Cerebellar nuclear complex (tissue), 1 donor: ENCODE measurements around the gene LPP.

ENCODE experiments used
- DNase-seq, 2 experiments: peaks; one replicate each; lab custom pipeline; 2025; lab: John Stamatoyannopoulos, UW

Gene LPP

GRCh38 chr3:188518416-188518815, 364.5 kb downstream of the LPP start:
- no peak for DNase-seq

- no peak for DNase-seq
Measured at GRCh38 chr3:188518835-188519452, 365.0 kb downstream of the LPP start.

DNA sequence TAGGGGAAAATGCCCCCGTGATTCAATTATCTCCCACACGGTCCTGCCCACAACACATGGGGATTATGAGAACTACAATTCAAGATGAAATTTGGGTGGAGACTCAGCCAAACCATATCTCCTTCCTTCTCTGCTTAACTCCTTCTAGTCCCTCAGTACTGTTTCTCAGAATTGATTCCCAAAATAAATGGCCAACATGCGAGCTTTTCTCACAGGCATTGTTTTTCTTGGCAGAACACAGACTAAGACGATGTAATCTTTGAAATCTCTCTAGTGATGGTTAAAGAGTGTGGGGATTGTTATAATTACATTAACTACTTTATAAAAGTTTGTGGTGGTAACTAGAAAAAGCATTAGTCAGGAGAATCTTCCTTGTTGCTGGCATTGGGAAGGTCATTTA, 366.5 kb downstream of the LPP start:
- no peak for DNase-seq

DNA sequence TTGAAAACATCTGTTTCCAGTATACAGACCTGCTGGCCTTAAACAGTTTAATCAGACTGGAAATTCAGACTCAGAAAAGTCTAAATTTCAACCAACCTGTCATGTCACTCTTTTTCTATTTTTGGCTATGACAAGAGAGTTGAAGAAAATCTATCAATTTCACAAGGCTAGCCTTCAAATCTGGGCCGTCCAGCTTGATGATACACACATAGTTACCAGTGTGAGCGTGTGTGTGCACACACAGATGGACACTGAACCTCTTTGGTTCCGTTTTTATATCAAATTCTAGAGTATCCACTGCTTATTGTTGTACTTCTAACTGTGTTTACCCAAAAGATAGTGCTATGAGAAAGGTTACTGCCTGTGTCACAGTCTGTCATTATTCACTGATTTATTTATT, 368.2 kb downstream of the LPP start:
- DNase-seq = no peak

- no peak for DNase-seq
Measured at GRCh38 chr3:188523291-188523690, 369.3 kb downstream of the LPP start.

GRCh38 chr3:188524052-188524451, 370.1 kb downstream of the LPP start:
- no peak for DNase-seq

GRCh38 chr3:188526057-188526456, 372.1 kb downstream of the LPP start:
- DNase-seq = no peak

DNA sequence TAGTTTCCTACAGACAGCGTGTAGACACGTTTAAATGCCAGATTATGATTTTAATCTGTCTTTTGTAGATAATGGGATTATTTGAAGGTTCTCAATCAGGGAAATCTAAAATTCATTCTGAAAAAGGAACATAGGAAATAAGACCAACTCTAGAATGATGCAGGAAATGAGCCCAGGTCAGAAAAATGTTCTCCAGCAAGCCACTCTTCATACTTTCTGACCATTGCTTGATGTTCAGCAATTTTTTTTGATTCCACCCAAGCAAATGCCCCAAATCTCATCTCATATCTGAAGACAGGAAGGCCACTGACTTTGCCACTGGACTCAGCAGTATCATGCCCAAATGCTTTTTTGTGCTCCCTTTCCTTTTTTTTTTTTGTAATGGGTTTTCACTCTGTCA, 373.4 kb downstream of the LPP start:
- no peak for DNase-seq

DNA sequence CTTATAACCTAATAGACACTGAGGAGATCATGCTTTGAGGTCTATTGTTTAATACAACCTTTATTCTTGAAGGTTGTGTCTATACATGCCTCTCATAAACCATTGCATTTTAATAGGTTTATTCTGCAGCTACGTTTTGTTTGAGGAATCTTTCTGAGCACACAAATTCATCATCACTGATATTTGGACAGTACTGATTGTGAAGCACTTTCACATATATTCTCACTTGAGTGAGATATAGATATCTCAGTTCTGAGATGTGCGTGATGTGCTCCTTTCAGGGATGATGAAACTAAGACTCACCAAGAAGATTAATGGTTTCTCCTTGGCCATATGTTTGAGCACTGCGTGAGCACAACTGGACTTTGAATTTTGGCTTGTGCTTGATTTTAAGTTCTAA, 374.4 kb downstream of the LPP start:
- DNase-seq = no peak

GRCh38 chr3:188529228-188529627, 375.3 kb downstream of the LPP start:
- no peak for DNase-seq

GRCh38 chr3:188530226-188530625, 376.3 kb downstream of the LPP start:
- DNase-seq = no peak

DNA sequence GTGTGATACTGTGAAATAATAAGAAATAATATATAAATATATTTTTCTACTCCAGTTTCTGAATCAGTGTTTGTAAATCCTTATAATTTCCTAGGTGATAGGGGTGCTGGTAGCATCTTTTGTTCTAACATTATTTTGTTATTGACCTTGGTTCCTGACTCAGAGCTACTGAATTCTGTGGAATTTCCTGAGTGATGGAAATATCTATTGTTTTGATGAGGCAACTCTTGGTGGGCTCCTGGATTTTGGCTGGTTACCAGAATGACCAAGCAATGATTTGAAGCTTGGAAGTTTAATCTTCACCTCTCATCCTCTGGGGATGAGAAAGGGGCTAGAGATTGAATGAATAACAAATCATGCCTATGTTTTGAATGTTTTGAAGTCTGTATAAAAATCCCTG, 377.3 kb downstream of the LPP start:
- DNase-seq = no peak

GRCh38 chr3:188533172-188533571, 379.2 kb downstream of the LPP start:
- DNase-seq = no peak

DNA sequence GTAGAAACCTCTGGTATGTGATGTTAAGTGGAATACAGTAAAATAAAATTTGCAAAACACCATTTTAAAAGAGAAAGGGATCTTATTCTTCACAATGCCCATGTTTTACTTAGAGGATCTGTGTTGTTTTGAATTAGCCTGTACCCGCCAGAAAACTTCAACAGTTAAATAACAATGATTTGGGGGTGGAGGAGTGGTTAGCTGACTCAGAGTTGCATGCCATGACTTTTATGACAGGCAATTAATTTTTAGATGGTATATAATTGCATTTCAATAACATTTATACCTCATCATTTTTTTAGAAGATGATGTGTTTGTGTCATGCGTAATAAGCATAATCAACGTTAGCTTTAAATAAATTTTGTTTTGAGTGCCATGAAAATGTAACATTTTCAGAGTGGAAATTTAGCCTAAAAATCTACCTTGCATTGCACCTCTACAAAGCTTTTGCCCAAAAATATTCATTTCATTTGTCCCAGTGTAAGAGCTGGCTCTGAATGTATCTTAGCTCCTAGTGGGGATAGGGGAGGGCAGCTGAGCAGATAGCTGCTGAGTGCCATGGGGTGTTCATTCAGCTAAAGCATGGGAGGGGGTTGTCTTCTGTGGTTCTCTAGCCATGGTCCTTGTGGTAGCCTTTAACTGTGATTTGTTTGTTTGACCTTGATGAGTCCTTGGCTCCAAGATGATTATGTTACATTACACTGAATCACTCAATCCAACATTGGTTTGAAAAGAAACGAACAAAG, 379.8 kb downstream of the LPP start:
- no peak for DNase-seq

DNA sequence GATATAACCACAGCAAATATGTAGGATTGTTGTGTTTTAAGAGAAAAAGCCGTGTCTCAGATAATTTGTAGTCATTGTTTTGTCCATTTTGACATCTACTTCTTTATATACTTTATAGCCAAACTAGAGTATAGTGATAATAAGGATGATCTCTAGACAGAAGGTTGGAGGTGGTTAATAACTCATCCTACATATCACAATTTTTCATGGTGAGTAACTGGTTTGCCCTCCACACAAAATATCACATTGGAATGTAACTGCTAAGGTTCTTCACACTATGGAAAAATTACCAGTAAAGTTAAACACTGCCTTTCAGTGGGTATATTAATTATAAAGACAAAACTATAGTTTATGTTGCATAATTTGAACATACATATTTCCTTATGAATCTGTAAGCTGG, 380.7 kb downstream of the LPP start:
- DNase-seq = no peak

DNA sequence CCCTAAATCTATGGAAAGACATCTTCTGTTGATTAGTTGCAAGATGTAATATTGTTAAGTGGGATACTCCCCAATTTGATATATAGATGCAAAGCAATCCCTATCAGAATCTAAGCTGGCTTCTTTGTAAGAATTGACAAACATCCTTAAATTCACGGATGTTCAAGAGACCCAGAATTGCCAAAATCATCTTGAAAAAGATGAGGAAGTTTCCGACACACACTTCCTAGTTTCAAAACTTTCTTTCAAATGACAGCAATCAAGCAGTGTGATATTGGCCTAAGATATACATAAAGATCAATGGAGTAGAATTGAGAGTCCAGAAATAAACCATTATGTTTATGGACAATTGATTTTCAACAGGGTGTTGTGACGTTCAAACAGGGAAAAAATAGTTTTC, 383.6 kb downstream of the LPP start:
- DNase-seq = no peak

DNA sequence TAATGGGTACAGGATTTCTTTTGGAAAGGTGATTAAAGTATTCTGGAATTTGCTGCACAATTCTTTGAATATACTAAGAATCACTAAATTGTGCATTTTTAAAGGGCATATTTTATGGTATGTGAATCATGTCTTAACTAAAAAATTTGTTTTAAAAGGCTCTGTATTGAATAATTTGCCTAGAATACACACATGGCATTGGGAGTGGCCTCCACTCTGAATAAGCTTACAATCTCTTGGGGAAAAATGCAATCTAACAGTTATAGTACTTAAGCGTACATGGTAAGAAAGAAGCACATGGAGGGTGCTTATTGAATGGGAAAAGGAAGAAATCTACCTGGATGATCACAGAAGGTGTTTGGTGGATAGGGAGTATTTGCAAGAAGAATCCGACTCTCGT, 385.1 kb downstream of the LPP start:
- no peak for DNase-seq

- DNase-seq = no peak
Measured at GRCh38 chr3:188539631-188540194, 385.8 kb downstream of the LPP start.

DNA sequence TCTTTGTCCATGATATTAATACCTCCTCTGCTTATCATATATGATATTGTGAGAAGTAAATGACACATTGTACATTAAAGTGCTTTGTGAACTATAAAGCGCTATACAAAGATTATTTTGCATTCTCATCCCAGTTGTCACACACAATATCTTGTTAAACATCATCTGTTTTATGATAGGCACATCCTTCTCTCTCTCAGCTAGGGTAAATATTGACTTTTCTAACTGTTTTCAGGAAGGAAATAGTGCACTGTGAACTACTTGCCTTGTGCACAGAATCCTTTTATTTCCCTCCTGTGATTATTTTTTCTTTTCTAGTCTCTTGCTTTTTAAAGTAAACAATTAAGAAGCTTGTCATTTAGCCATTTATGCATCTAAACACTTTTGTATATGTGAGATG, 388.2 kb downstream of the LPP start:
- DNase-seq = no peak

GRCh38 chr3:188544012-188544411, 390.1 kb downstream of the LPP start:
- DNase-seq = no peak

- no peak for DNase-seq
Measured at GRCh38 chr3:188546835-188547670, 393.1 kb downstream of the LPP start.

DNA sequence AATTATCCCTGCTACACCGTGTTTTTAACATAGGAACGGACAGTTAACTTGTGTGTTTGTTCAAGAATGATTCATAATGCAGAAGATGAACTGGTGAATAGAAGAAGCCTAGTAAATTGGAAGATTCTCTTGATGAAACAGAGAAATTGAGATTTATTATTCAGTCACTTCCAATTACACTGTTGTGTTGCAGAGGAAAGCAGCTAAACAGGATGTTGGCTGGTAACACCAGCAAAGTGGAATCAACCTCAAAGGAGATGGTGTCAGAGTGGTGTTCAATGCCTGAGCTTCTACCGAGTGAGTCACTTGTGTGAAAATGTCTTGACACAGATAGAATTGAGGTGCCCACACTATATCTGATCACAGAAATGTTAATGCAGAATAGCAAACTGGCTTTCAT, 399.6 kb downstream of the LPP start:
- DNase-seq = no peak

DNA sequence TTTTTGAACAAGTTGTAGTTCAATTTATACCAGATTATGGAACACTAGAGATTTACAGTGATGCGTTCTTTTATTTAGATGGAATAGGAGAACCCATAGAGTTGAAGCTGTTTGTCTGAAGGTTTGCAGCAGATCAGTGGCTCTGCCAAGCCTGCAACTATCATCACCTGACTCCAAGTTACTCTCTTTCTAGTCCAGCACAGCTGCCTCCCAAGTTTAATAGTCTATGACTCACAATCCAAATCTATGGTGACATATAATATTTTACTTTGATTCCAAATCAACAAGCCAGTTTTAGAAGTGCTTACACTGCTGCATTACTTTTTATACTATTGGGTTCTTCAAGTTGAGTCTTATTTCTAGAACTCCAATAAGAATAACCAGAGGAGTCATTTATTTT, 400.4 kb downstream of the LPP start:
- no peak for DNase-seq
